Astrocyte of the cerebellum (primary cell): ENCODE results near the gene RNF14.

Source experiments
- DNase-seq: peaks from one replicate; pipeline ENCODE4 v3.0.0-alpha.2; 2011; ENCODE audit warnings: low read depth
- H3K4me3 ChIP-seq: 2 replicates; pipeline ENCODE4 v1.5.1; 2011; ENCODE audit warnings: mild to moderate bottlenecking, low read depth, low read length, moderate library complexity
- CTCF ChIP-seq: IDR thresholded peaks from 2 replicates; pipeline ENCODE4 v1.5.1; 2012; ENCODE audit warnings: low read length, low read depth, moderate library complexity, mild to moderate bottlenecking; ENCODE audit errors: missing control alignments
- in situ Hi-C: cut with HindIII; loops from 2 replicates; pipeline ENCODE4 v1.10.0; 2017; ENCODE audit warnings: low sequenced_read_pairs

RNF14 gene

GRCh38 chr5:142011572-142012185 is 42.8 kb downstream of the RNF14 start:
- peak overlapping the region; percentile 68 for H3K4me3 ChIP-seq
- in situ Hi-C loops, result loop anchor here (5.0 kb wide), 1 partner anchor 71 kb away; no protein-coding TSS in a partner anchor

GRCh38 chr5:142012186-142012785 is 43.4 kb downstream of the RNF14 start:
- in situ Hi-C loops, result loop anchor here (5.0 kb wide), 1 partner anchor 70 kb away; no protein-coding TSS in a partner anchor
- H3K4me3 ChIP-seq, result peak overlapping the region; percentile 68
- DNase-seq, result no peak
- TF ChIP-seq CTCF, result peak; percentile 50

More at GRCh38 chr5:142011572-142012185, 42.8 kb downstream of the RNF14 start:
- DNase-seq, result no peak
- no peak for TF ChIP-seq CTCF

GRCh38 chr5:142012792-142013388 is 44.0 kb downstream of the RNF14 start, which contains the start of gene GNPDA1:
GNPDA1 (minus strand) TSS chr5:142013027; CDS start chr5:142012035, 992 bp downstream.
- peak within 1 kb of the TSS; percentile 68 for H3K4me3 ChIP-seq
- DNase-seq, result no peak
- in situ Hi-C loops, result loop anchor here (5.0 kb wide), 1 partner anchor 69 kb away; no protein-coding TSS in a partner anchor
- no peak for TF ChIP-seq CTCF

GRCh38 chr5:142013734-142014521 is 45.0 kb downstream of the RNF14 start:
- in situ Hi-C loops, result loop anchor here (5.0 kb wide), 1 partner anchor 68 kb away; no protein-coding TSS in a partner anchor
- DNase-seq, result no peak
- H3K4me3 ChIP-seq, result no peak overlapping the region
- TF ChIP-seq CTCF, result no peak

GRCh38 chr5:142014911-142015584 is 46.1 kb downstream of the RNF14 start:
- no peak for DNase-seq
- in situ Hi-C loops, result loop anchor here (5.0 kb wide), 1 partner anchor 67 kb away; no protein-coding TSS in a partner anchor

More at GRCh38 chr5:142014911-142015584, 46.1 kb downstream of the RNF14 start:
- peak; percentile 41 for TF ChIP-seq CTCF
- no peak overlapping the region for H3K4me3 ChIP-seq
